ENCODE measurements around the gene PPP6C.
"Not testable (repeated sequence)": the region's sequence is repeated elsewhere in the genome, so short reads cannot be mapped to it uniquely, and the experiment has no call there.

PPP6C gene

GRCh38 chr9:125110464-125110863, 79.1 kb downstream of the PPP6C start:
- CTCF ChIA-PET: no interaction called here
- TF ChIP-seq SUZ12 (IDR thresholded peaks at IDR 0.05): no peak
- TF ChIP-seq TARDBP (IDR thresholded peaks at IDR 0.05): no peak
- no peak for TF ChIP-seq L3MBTL2 (conservative IDR thresholded peaks at IDR 0.05)
- TF ChIP-seq FOXK2 (IDR thresholded peaks at IDR 0.05): no peak
- TF ChIP-seq PKNOX1 (IDR thresholded peaks at IDR 0.05): no peak
- TF ChIP-seq BHLHE40 (IDR thresholded peaks at IDR 0.05; ENCODE audit: borderline replicate concordance): no peak
- no peak for TF ChIP-seq FOXA1 (IDR thresholded peaks at IDR 0.05)
- TF ChIP-seq ARNT (IDR thresholded peaks at IDR 0.05): no peak
- TF ChIP-seq ZNF384 (IDR thresholded peaks at IDR 0.05): no peak
- no peak for TF ChIP-seq HDGF (IDR thresholded peaks at IDR 0.05; ENCODE audit: borderline replicate concordance)
- no peak for TF ChIP-seq NFRKB (IDR thresholded peaks at IDR 0.05)
- no peak for TF ChIP-seq CTBP1 (IDR thresholded peaks at IDR 0.05; ENCODE audit: borderline replicate concordance)
- no peak for TF ChIP-seq ELF4 (IDR thresholded peaks at IDR 0.05)
- TF ChIP-seq FOXM1 (IDR thresholded peaks at IDR 0.05; ENCODE audit: borderline replicate concordance): no peak
- TF ChIP-seq LEF1 (IDR thresholded peaks at IDR 0.05; ENCODE audit: borderline replicate concordance): no peak
- no peak for TF ChIP-seq SP1 (IDR thresholded peaks at IDR 0.05)
- POLR2A ChIA-PET: no interaction called here
- no peak for DNase-seq (ENCODE audit: extremely low spot score)

- CTCF ChIA-PET; DNase-seq (ENCODE audit: extremely low spot score); POLR2A ChIA-PET: not testable (repeated sequence)
These were observed 81.1 kb downstream of the PPP6C start for GRCh38 chr9:125108541-125108940.

- CTCF ChIA-PET: interaction anchor here (0.6 kb wide), 1 partner anchor 27 kb away, joined by 4 read pairs; no protein-coding TSS in a partner anchor
- DNase-seq (ENCODE audit: extremely low spot score): no peak
These were observed 83.2 kb downstream of the PPP6C start for GRCh38 chr9:125106285-125106893.

GRCh38 chr9:125103770-125104460, 85.7 kb downstream of the PPP6C start:
- DNase-seq (ENCODE audit: extremely low spot score): no peak
- ChIA-PET POLR2A (no interaction called here), CTCF (no interaction called here)
- TF ChIP-seq CTBP1 (IDR thresholded peaks at IDR 0.05; ENCODE audit: borderline replicate concordance): no peak
- TF ChIP-seq ELF4 (IDR thresholded peaks at IDR 0.05): no peak
- no peak for TF ChIP-seq ZNF384 (IDR thresholded peaks at IDR 0.05)
- no peak for TF ChIP-seq FOXK2 (IDR thresholded peaks at IDR 0.05)
- no peak for TF ChIP-seq TARDBP (IDR thresholded peaks at IDR 0.05)
- no peak for TF ChIP-seq FOXA1 (IDR thresholded peaks at IDR 0.05)
- TF ChIP-seq SUZ12 (IDR thresholded peaks at IDR 0.05): no peak
- TF ChIP-seq SP1 (IDR thresholded peaks at IDR 0.05): no peak
- TF ChIP-seq BHLHE40 (IDR thresholded peaks at IDR 0.05; ENCODE audit: borderline replicate concordance): no peak
- no peak for TF ChIP-seq FOXM1 (IDR thresholded peaks at IDR 0.05; ENCODE audit: borderline replicate concordance)
- TF ChIP-seq ARNT (IDR thresholded peaks at IDR 0.05): no peak
- no peak for TF ChIP-seq PKNOX1 (IDR thresholded peaks at IDR 0.05)
- TF ChIP-seq HDGF (IDR thresholded peaks at IDR 0.05; ENCODE audit: borderline replicate concordance): no peak
- TF ChIP-seq LEF1 (IDR thresholded peaks at IDR 0.05; ENCODE audit: borderline replicate concordance): no peak
- no peak for TF ChIP-seq NFRKB (IDR thresholded peaks at IDR 0.05)
- no peak for TF ChIP-seq L3MBTL2 (conservative IDR thresholded peaks at IDR 0.05)

More at GRCh38 chr9:125106285-125106893, 83.2 kb downstream of the PPP6C start:
- POLR2A ChIA-PET: no interaction called here
- no peak for TF ChIP-seq FOXK2 (IDR thresholded peaks at IDR 0.05)
- no peak for TF ChIP-seq FOXM1 (IDR thresholded peaks at IDR 0.05; ENCODE audit: borderline replicate concordance)
- TF ChIP-seq ZNF384 (IDR thresholded peaks at IDR 0.05): no peak
- no peak for TF ChIP-seq BHLHE40 (IDR thresholded peaks at IDR 0.05; ENCODE audit: borderline replicate concordance)
- no peak for TF ChIP-seq FOXA1 (IDR thresholded peaks at IDR 0.05)
- TF ChIP-seq SP1 (IDR thresholded peaks at IDR 0.05): no peak
- TF ChIP-seq ELF4 (IDR thresholded peaks at IDR 0.05): no peak
- TF ChIP-seq TARDBP (IDR thresholded peaks at IDR 0.05): no peak
- no peak for TF ChIP-seq L3MBTL2 (conservative IDR thresholded peaks at IDR 0.05)
- TF ChIP-seq NFRKB (IDR thresholded peaks at IDR 0.05): no peak
- TF ChIP-seq HDGF (IDR thresholded peaks at IDR 0.05; ENCODE audit: borderline replicate concordance): no peak

- POLR2A ChIA-PET: no interaction called here
- CTCF ChIA-PET: no interaction called here
- TF ChIP-seq FOXA1 (IDR thresholded peaks at IDR 0.05): no peak
- no peak for TF ChIP-seq SP1 (IDR thresholded peaks at IDR 0.05)
- TF ChIP-seq ARNT (IDR thresholded peaks at IDR 0.05): no peak
- TF ChIP-seq L3MBTL2 (conservative IDR thresholded peaks at IDR 0.05): no peak
- no peak for TF ChIP-seq SUZ12 (IDR thresholded peaks at IDR 0.05)
- TF ChIP-seq LEF1 (IDR thresholded peaks at IDR 0.05; ENCODE audit: borderline replicate concordance): no peak
- TF ChIP-seq TARDBP (IDR thresholded peaks at IDR 0.05): no peak
- no peak for TF ChIP-seq FOXK2 (IDR thresholded peaks at IDR 0.05)
- TF ChIP-seq BHLHE40 (IDR thresholded peaks at IDR 0.05; ENCODE audit: borderline replicate concordance): no peak
- no peak for TF ChIP-seq FOXM1 (IDR thresholded peaks at IDR 0.05; ENCODE audit: borderline replicate concordance)
- TF ChIP-seq ELF4 (IDR thresholded peaks at IDR 0.05): no peak
- no peak for TF ChIP-seq PKNOX1 (IDR thresholded peaks at IDR 0.05)
- no peak for TF ChIP-seq ZNF384 (IDR thresholded peaks at IDR 0.05)
- no peak for TF ChIP-seq NFRKB (IDR thresholded peaks at IDR 0.05)
- TF ChIP-seq CTBP1 (IDR thresholded peaks at IDR 0.05; ENCODE audit: borderline replicate concordance): no peak
- no peak for DNase-seq (ENCODE audit: extremely low spot score)
These were observed 86.6 kb downstream of the PPP6C start for GRCh38 chr9:125103021-125103420.

- CTCF ChIA-PET: interaction anchor here (1.4 kb wide), 1 partner anchor 22 kb away, joined by 3 read pairs; no protein-coding TSS in a partner anchor
- TF ChIP-seq FOXA1 (IDR thresholded peaks at IDR 0.05): no peak
- no peak for TF ChIP-seq SUZ12 (IDR thresholded peaks at IDR 0.05)
- no peak for DNase-seq (ENCODE audit: extremely low spot score)
- POLR2A ChIA-PET: no interaction called here
These were observed 88.8 kb downstream of the PPP6C start for GRCh38 chr9:125100822-125101221.

Measured in HEK293T (cell line).